Lung microvascular endothelial cell (primary cell): ENCODE measurements around the gene ANKRD34B. TPM values are rescaled to one million over a fixed set of nuclear protein-coding genes. Genes with fewer than 3 reads are reported as not detected.
"Not testable (repeated sequence)": the region's sequence is repeated elsewhere in the genome, so short reads cannot be mapped to it uniquely, and the experiment has no call there.

Source experiments
- DNase-seq, 2 donors: peaks; one replicate each; pipeline versions ENCODE4 v3.0.0 to v3.0.0-alpha.2; 2010; ENCODE audit warnings: low read depth in 2 of 2
- total RNA-seq: library from RNA; depleted of rRNA; stranded (reverse); fragments of >200 nt; gene quantifications from 2 replicates; pipeline ENCODE4 v1.2.1, GENCODE V29; 2014

Gene ANKRD34B
- total RNA-seq, result not detected in 2 replicates

DNA sequence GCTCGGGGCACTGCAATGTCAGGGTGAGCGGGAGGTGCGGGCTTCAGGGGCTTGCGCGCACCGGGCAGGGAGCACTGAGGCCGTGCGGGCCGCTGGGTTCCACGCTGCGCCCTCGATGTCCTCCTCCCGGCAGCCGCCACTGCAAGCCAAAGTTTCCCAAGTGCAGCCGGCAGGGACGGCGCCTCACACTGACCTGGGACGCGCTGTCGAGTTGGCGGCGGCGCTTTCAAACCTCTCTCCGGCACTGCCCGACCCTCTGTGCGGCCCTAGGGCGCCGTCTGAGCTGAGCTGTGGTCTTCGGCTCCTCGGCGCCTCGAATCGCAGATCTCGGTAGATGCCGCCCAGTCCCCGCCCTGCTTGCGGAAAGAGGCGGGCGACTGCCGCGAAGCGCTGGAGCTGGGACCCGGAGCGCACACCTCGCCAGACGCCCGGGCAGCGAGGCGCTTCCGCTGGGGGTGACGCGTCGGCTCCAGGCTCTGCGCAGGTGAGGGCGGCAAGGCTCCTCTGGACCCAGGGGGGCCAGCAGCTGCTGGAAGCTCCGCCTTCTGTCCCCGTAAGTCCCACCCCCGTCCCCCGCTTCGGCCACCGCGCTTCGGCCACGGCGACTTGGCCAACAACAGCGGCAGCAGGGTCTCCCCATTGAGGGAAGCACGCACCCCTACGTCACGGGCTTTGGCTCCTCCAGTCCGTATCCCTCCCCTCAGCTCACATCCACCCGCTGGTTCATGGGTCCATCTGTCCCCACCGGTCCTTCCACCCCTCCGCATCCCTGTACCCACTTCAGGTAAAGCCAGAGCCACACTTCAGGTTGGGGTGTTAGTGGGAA is at the start of gene ANKRD34B:
Gene ANKRD34B, minus strand, starts transcription at position 320 of the 826 bp plus-strand sequence. CDS start 10,261 bp downstream, outside the sequence.
- peak in 1 of 2 donors; percentile 21 for DNase-seq

DNA sequence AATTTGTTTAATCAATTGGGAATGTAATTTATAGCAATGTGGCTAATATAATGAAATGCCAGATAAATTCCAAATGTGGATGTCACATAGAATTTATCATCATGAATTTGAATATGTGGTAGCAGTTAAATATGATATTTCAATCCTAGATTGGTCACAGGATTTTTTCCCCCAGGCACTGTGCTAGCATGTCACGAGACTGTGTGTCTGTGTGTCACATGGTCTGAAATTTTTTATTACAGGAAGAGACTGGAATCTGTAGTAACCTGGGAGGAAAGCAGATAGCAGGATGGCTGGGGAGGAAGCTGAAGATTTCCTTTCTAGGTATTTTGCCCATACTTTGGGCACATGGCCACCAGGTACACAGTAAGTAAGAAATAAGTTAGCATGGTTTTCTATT is 49.0 kb upstream of the ANKRD34B start:
- DNase-seq, result peak in 1 of 2 donors; percentile 57

DNA sequence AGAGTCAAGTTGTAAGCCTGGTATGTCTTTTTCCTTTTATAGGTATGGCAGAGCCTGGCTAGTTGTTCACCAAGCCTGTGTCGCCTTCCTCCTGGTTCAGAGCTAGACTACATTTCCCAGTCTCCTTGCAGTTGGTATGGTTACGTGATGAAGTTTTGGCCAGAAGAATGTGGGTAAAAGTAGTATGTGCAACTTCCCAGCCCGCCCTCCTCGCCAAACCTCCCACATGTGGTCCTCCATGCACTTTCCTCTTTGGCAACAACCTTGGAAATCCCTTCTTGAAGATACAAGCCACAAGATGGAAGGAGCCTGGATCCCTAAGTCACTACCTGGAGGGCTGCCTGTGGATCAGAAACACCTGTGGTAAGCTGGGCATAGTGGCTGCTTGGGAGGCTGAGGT is 48.4 kb upstream of the ANKRD34B start:
- DNase-seq, result no peak

DNA sequence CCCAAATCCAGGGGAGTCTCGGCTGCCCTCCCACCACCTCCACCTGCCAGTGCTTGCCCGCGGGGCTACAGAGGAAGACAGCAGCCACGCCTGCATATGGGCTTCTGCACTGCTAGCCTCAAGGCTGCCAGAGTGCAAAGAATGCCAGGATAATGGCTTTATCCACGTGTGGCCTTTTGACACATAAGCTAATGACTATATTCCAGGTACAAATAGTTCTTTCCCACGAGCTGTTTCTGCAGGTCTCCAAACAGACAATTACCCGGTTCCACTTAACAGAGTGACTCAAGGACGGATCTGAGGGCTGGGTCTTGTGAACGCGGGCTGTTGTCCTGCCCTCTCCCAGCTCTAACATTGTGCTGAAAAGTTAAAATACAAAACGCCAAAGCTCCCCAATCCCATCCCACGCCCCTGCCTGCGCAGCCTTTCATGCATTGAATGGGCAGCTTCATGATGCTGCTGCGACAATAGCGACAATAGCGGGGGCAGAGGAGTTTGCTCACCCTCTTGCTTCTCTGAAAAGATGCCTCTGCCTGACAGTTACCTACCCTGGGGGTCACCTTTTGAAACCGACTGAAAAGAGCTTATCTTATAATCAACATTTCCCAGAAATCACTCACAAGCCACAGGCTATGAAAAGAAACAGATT is 45.3 kb upstream of the ANKRD34B start:
- DNase-seq, result no peak

DNA sequence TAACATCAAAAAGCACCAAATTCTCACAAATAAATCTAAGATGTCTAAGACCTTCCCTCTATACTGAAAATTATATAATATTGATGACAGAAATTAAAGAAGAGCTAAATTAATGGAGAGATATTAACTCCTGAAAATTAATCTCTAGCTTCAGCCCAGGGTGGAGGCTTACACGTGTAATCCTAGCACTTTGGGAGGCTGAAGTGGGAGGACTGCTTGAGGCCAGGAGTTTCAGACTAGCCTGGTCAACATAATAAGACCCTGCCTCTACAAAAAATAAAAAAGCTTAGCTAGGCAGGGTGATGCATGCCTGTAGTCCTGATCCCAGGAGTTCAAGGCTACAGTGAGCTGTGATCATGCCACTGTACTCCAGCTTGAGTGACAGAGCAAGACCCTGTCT is 39.6 kb upstream of the ANKRD34B start:
- DNase-seq, result no peak

DNA sequence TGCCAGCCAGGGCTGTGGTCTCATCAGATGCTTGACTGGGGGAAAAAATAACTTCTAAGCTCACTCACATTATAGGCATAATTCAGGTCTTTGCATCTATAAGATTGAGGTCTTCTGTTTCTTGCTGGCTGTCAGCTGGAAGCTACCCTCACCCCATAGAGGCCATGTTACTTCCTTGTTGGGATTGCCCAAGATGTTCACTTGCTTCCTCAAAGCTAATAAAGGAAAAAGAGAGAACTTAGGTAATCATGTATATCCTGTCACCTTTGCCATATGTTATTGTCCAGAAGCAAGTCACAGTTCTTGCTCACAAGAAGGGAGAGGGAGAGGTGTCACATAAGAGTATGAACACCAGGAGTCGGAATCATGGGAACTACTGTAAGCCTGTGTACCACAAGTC is 38.7 kb upstream of the ANKRD34B start:
- DNase-seq, result no peak

- DNase-seq, result no peak
Measured at GRCh38 chr5:80607832-80608231, 37.8 kb upstream of the ANKRD34B start.

DNA sequence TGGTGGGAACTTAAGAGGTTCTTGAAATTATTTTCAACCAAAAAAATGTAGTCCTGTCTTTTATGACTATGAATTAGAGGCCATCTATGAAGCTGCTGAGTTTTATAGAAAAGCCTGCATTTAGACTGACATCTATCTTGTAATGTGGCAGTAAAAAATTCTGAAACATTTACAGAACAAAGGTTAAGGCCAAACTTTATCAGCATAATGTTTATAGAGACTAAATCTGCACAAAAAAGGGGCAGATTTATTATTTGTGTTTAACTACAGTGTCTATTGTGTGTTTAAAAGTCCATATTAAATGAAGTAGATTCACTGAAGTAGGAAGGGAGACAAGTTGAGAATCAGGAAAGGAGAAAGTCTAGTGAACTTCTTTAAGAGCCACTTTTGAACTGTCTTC is 37.3 kb upstream of the ANKRD34B start:
- no peak for DNase-seq

GRCh38 chr5:80600943-80601693 is 31.0 kb upstream of the ANKRD34B start:
- DNase-seq, result no peak

DNA sequence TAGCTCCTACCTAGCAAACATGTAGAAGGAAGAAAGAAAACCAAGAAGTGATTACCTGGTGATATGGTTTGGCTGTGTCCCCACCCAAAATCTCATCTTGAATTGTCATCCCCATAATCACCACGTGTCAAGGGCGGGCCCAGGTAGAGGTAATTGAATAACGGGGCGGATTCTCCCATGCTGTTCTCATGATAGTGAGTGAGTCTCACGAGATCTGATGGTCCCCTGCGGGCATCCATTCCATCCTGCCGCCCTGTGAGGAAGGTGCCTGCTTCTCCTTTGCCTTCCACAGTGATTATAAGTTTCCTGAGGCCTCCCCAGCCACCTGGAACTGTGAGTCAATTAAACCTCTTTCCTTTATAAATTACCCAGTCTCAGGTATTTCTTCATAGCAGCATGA is 27.4 kb upstream of the ANKRD34B start:
- no peak for DNase-seq

DNA sequence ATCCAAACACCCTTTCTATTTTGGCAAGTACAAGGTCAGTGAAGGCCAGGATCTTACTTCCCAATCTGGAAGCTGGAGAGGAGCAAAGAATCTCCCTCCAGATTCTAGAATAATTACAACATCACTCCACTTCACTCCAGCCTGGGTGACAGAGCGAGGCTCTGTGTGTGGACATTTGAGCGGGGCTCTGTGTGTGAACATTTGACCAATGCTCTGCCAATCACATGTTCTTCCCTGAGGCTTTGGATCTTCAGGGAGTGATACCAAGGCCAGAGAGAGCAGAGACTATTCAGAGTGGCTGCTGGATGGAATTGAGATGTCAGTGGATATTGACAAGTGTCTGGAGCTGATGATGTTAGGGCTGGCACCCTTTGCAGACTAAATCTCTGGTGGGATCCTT is 24.7 kb upstream of the ANKRD34B start:
- no peak for DNase-seq

DNA sequence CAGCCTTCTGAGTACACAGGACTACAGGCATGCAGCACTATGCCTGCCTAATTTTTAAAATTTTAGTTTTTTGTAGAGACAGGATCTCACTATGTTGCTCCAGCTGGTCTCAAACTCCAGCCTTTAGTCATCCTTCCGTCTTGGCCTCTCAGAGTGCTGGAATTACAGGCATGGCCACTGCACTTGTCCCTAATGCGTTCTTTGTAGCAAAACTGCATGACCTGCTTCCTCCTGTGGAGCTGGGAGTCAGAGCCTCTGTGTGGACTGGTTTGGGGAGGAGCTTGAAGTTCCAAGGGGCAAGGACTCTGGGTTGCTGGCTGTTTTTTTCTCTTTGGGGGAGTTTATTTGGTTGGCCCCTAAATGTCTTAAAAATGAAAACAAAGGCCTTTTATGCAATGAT is 22.7 kb upstream of the ANKRD34B start:
- DNase-seq, result no peak

DNA sequence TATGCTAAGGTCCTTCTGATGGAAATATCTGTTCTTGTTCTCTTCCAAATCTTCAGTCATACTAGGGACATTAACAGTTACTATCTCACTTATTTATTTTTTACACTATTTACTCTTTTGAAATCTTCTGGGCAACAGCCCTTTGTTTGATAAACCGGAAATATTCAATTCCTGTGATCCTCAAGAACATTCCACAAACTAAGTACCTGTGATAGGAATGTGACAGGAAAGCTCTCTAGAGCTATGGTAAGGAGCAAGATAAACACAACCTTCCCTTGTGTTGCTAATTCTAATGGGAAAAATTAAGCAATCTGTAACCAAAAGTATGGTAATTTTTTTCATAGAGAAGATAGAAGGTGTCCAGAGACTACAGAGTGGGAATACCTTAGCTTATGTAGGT is 22.0 kb upstream of the ANKRD34B start:
- DNase-seq, result no peak

DNA sequence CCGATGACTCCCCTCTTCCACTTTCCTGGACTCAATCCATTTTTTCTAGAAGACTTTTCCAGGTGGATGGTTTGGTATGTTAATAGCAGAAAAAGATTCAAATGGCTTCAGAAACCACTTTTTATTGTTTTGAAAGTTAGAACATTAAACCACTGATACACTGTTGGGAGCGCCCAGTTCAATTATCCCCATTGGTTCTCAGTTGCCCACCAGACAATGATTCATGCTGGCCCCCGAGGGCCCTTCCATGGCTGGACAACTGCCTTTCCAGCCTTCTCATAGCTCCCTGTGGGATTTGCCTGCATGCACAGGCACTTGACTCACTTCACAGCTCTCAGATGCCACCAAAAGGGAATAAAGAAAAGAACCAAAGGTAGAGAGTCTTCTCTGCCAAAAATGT is 21.3 kb upstream of the ANKRD34B start:
- no peak for DNase-seq

GRCh38 chr5:80590766-80591165 is 20.7 kb upstream of the ANKRD34B start:
- no peak for DNase-seq

- DNase-seq, result no peak
Measured at GRCh38 chr5:80588858-80589540, 18.9 kb upstream of the ANKRD34B start.

DNA sequence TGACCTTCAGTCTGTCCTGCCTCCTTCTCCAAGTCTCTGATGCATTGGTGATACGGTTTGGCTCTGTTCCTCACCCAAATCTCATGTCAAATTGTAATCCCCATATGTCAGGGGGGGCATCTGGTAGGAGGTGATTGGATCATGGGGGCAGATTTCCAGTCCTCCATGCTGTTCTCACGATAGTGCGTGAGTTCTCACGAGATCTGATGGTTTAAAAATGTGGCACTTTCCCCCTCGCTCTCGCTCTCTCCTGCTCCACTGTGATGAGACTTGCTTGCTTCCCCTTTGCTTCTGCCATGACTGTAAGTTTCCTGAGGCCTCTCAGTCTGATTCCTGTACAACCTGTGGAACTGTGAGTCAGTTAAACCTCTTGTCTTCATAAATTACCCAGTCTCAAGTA is 14.7 kb upstream of the ANKRD34B start:
- DNase-seq, result no peak

DNA sequence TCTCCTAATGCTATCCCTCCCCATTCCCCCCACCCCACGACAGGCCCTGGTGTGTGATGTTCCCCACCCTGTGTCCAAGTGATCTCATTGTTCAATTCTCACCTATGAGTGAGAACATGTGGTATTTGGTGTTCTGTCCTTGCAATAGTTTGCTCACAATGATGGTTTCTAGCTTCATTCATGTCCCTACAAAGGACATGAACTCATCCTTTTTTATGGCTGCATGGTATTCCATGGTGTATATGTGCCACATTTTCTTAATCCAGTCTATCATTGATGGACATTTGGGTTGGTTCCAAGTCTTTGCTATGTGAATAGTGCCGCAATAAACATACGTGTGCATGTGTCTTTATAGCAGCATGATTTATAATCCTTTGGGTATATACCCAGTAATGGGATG is 10.2 kb upstream of the ANKRD34B start:
- not testable (repeated sequence) for DNase-seq

DNA sequence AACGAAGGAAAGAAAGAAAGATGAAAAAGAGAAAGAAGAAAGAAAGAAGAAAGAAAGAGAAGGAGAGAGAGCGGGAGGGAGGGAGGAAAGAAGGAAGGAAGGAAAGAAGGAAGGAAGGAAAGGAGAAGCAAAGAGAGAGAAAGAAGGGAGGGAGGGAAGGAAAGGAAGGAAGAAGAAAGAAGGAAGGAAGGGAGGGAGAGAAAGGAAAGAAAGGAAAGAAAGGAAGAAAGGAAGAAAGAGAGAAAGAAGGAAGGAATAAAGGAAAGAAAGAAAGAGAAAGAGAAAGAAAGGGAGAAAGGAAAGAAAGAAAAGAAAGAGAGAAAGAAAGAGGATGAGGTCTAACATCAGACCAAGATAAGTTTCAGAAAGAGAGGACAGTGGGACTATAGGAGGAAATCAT is 9.0 kb upstream of the ANKRD34B start:
- no peak for DNase-seq

- no peak for DNase-seq
Measured at GRCh38 chr5:80577707-80578106, 7.6 kb upstream of the ANKRD34B start.

GRCh38 chr5:80576383-80576782 is 6.3 kb upstream of the ANKRD34B start:
- no peak for DNase-seq

DNA sequence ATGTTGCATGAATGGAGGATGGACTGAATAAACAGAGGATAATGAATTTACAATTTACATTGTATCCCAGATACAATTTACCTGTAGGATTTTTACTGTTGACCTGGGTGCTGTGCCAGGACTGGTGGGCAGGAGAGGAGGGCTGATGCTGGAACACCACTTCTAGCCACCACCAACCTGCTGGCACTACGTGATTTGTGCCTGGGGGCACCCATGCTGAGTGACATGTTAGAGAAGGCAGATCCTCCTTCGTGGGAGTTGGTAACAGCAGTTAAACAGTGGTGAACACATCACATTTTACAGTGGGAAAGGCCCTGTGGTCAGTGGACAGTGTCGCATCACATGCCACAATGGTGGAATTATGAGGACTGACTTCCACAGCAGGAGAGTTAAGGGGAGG is 3.0 kb upstream of the ANKRD34B start:
- no peak for DNase-seq
